Measurements from ENCODE around the gene PRSS38.

PRSS38 gene

DNA sequence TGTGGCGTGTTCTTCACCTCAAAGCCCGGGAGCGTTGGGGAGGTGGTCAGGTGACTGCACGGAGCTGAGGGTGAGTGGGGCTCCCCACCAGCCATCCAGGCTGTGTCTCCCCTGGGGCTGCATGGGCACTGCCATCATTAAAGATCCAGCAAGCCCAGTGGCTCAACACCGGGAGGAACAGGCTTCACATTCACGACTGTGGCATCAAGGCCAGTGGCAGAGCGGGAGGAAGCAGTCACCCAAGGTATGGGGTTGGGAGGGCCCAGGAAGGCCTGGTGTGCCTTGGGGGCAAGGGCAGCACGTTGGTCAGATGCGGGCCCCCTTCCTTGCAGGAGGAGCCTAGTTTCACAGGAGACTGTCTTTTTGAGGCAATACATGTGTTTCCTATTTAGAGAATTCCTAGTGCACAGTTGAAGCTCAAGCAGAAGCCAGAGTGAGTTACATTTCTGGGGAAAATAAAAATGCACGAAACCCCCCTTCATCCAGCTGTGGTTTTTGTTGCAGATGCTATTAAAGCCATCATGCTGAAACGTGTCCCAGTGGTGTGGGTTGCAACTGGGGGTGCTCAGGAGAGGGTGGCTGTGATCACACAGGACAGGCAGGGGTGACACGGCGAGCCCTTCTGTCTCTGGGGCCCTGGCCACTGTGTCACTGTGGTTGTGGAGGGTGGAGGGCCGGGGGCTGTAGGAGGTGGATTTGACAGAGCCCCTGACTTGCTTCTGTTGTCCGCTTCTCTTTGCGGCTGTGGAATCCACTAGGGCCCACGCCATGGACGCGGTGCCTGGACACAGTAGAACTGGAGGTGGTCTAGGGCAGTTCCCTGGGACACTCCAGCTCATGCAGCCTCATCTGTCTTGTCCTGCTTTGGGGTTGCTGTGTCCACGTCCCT is 46.2 kb upstream of the PRSS38 start:
- TF ChIP-seq, protein P1, sequence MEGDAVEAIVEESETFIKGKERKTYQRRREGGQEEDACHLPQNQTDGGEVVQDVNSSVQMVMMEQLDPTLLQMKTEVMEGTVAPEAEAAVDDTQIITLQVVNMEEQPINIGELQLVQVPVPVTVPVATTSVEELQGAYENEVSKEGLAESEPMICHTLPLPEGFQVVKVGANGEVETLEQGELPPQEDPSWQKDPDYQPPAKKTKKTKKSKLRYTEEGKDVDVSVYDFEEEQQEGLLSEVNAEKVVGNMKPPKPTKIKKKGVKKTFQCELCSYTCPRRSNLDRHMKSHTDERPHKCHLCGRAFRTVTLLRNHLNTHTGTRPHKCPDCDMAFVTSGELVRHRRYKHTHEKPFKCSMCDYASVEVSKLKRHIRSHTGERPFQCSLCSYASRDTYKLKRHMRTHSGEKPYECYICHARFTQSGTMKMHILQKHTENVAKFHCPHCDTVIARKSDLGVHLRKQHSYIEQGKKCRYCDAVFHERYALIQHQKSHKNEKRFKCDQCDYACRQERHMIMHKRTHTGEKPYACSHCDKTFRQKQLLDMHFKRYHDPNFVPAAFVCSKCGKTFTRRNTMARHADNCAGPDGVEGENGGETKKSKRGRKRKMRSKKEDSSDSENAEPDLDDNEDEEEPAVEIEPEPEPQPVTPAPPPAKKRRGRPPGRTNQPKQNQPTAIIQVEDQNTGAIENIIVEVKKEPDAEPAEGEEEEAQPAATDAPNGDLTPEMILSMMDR (IDR thresholded peaks at IDR 0.05; ENCODE audit: low read depth, low read length), result no peak
- DNase-seq (ENCODE audit: extremely low read depth, low read depth), result no peak

GRCh38 chr1:227769936-227770494 is 45.5 kb upstream of the PRSS38 start:
- no peak for DNase-seq (ENCODE audit: extremely low read depth, low read depth)
- TF ChIP-seq, protein P1 (IDR thresholded peaks at IDR 0.05; ENCODE audit: low read depth, low read length), result no peak

GRCh38 chr1:227770812-227771211 is 44.7 kb upstream of the PRSS38 start:
- no peak for DNase-seq (ENCODE audit: extremely low read depth, low read depth)
- TF ChIP-seq, protein P1 (IDR thresholded peaks at IDR 0.05; ENCODE audit: low read depth, low read length), result no peak

- no peak for DNase-seq (ENCODE audit: extremely low read depth, low read depth)
- TF ChIP-seq, protein P1 (IDR thresholded peaks at IDR 0.05; ENCODE audit: low read depth, low read length), result no peak
Observed at GRCh38 chr1:227771326-227771725, 44.1 kb upstream of the PRSS38 start.

GRCh38 chr1:227771771-227772170 is 43.7 kb upstream of the PRSS38 start:
- no peak for DNase-seq (ENCODE audit: extremely low read depth, low read depth)
- TF ChIP-seq, protein P1 (IDR thresholded peaks at IDR 0.05; ENCODE audit: low read depth, low read length), result no peak

DNA sequence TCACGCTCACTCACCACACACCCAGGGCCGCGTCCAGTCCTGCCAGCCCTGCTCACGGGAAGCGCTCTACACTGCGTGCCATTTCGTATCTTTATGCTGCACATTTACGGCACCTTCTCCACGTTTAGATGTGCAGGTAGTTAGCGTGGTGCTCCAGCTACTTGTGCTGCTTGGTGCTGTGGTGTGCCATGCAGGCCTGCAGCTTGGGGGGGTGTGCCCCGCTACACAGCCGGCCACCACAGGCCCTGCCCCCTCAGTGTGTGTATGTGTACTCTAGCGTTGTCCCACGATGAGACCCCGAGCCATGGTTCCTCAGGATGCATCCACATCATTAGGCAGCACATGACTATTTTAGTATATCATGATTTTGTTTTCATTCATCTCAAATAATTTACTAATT is 41.9 kb upstream of the PRSS38 start:
- DNase-seq (ENCODE audit: extremely low read depth, low read depth), result no peak
- TF ChIP-seq, protein P1 (IDR thresholded peaks at IDR 0.05; ENCODE audit: low read depth, low read length), result no peak

- TF ChIP-seq, protein P1 (IDR thresholded peaks at IDR 0.05; ENCODE audit: low read depth, low read length), result no peak
- no peak for DNase-seq (ENCODE audit: extremely low read depth, low read depth)
Observed at GRCh38 chr1:227774051-227774731, 41.3 kb upstream of the PRSS38 start.

Data from AG09319 (cell line).